ENCODE results near the gene PRKCA. TPM values are rescaled to one million over a fixed set of nuclear protein-coding genes. Genes with fewer than 3 reads are reported as not detected.
"Not testable (repeated sequence)": the region's sequence is repeated elsewhere in the genome, so short reads cannot be mapped to it uniquely, and the experiment has no call there.

PRKCA gene
- total RNA-seq, 1 experiment from 2014 or later, result 29.5 TPM

GRCh38 chr17:66359351-66359750, 56.9 kb downstream of the PRKCA start (continued):
- TF ChIP-seq E2F1 (CRISPR knock-in tag; IDR thresholded peaks at IDR 0.05) (no peak), ZNF512 (CRISPR knock-in tag; IDR thresholded peaks at IDR 0.05; ENCODE audit: borderline replicate concordance) (no peak), FOXP1 (CRISPR knock-in tag; IDR thresholded peaks at IDR 0.05; ENCODE audit: borderline replicate concordance) (no peak), MLX (CRISPR knock-in tag; IDR thresholded peaks at IDR 0.05) (no peak)

- Mint-ChIP-seq H3K27ac (0 out of 2 replicates have a peak overlapping the region, but pooled peaks have one; percentile 32), H3K4me1 (peaks cover 56% of the 10 kb centered on the region)
- CTCF ChIA-PET, result interaction anchor here (1.0 to 1.4 kb wide), 2 partner anchors 51 to 206 kb away, joined by 3 read pairs; no protein-coding TSS in a partner anchor
- H3K9me3 Mint-ChIP-seq; H3K4me3 Mint-ChIP-seq; H3K27me3 Mint-ChIP-seq (ENCODE audit: low read depth); H3K36me3 Mint-ChIP-seq; POLR2A ChIA-PET; DNase-seq (ENCODE audit: low spot score); ATAC-seq: not testable (repeated sequence)
- TF ChIP-seq ZNF121 (CRISPR knock-in tag; IDR thresholded peaks at IDR 0.05), result peak; percentile 64; the same call in 1 of the 2 replicates
Measured at GRCh38 chr17:66360961-66361565, 58.6 kb downstream of the PRKCA start.

GRCh38 chr17:66364508-66364907, 62.1 kb downstream of the PRKCA start:
- POLR2A ChIA-PET, result no interaction called here
- CTCF ChIA-PET, result no interaction called here
- no peaks in the 10 kb centered on the region for H3K27me3 Mint-ChIP-seq (ENCODE audit: low read depth)
- no peak for TF ChIP-seq ZNF396 (CRISPR knock-in tag; IDR thresholded peaks at IDR 0.05; ENCODE audit: borderline replicate concordance)
- TF ChIP-seq AR (CRISPR knock-in tag; IDR thresholded peaks at IDR 0.05), result no peak
- TF ChIP-seq TEAD1 (CRISPR knock-in tag; IDR thresholded peaks at IDR 0.05), result no peak
- no peak for TF ChIP-seq E2F4 (CRISPR knock-in tag; IDR thresholded peaks at IDR 0.05; ENCODE audit: borderline replicate concordance, low read depth)
- no peak for TF ChIP-seq PREB (CRISPR knock-in tag; IDR thresholded peaks at IDR 0.05; ENCODE audit: borderline replicate concordance)
- no peak for TF ChIP-seq ELF4 (CRISPR knock-in tag; IDR thresholded peaks at IDR 0.05; ENCODE audit: low read depth)
- no peak for TF ChIP-seq MAX (CRISPR knock-in tag; IDR thresholded peaks at IDR 0.05)
- no peak for TF ChIP-seq MYBL2 (CRISPR knock-in tag; IDR thresholded peaks at IDR 0.05)
- TF ChIP-seq ERG (CRISPR knock-in tag; IDR thresholded peaks at IDR 0.05), result no peak
- no peak for TF ChIP-seq CDX4 (CRISPR knock-in tag; IDR thresholded peaks at IDR 0.05; ENCODE audit: borderline replicate concordance)
- no peak for TF ChIP-seq ZNF512 (CRISPR knock-in tag; IDR thresholded peaks at IDR 0.05; ENCODE audit: borderline replicate concordance)
- no peak for TF ChIP-seq ZBTB43 (CRISPR knock-in tag; IDR thresholded peaks at IDR 0.05)

More at GRCh38 chr17:66364508-66364907, 62.1 kb downstream of the PRKCA start:
- H3K4me1 Mint-ChIP-seq, result peaks cover 54% of the 10 kb centered on the region
- H3K9me3 Mint-ChIP-seq, result no peaks in the 10 kb centered on the region
- no peaks in the 10 kb centered on the region for H3K36me3 Mint-ChIP-seq
- no peak for ATAC-seq
- no peak overlapping the region for H3K4me3 Mint-ChIP-seq
- no peak for DNase-seq (ENCODE audit: low spot score)
- H3K27ac Mint-ChIP-seq, result no peak overlapping the region

Data from WTC11 (cell line).